Keratinocyte (primary cell): ENCODE results near the gene ADAMTS2. TPM values are rescaled to one million over a fixed set of nuclear protein-coding genes. Genes with fewer than 3 reads are reported as not detected.

Source experiments
- DNase-seq: peaks from one replicate; pipeline ENCODE4 v3.0.0-alpha.2; 2011; ENCODE audit warnings: low read depth, missing footprints, low spot score
- FAIRE-seq: peaks from 2 replicates; lab custom pipeline; 2011; peaks lifted over from hg19 to GRCh38; lab: Jason Lieb, UNC
- H2AFZ ChIP-seq: 2 replicates; pipeline ENCODE4 v1.6.0; 2012; ENCODE audit warnings: low read length, control low read depth, inconsistent platforms; ENCODE audit not compliant: control insufficient read depth
- H3K27ac ChIP-seq: 2 replicates; pipeline ENCODE4 v1.5.1; 2011; ENCODE audit warnings: low read length; ENCODE audit not compliant: control insufficient read depth, insufficient read depth
- H3K27me3 ChIP-seq: 3 replicates; pipeline ENCODE4 v1.6.0; 2011; ENCODE audit warnings: low read length; ENCODE audit not compliant: control insufficient read depth, insufficient read depth; ENCODE audit errors: extremely low read depth
- H3K36me3 ChIP-seq, 2 experiments: 2 replicates in 1 of 2; 3 replicates in 1 of 2; pipeline ENCODE4 v1.5.1; 2011; ENCODE audit warnings: low read length in 2 of 2, mild to moderate bottlenecking in 1 of 2; ENCODE audit not compliant: control insufficient read depth in 2 of 2, insufficient read depth in 2 of 2; ENCODE audit errors: extremely low read depth in 1 of 2
- H3K4me1 ChIP-seq: 3 replicates; pipeline ENCODE4 v1.5.1; 2011; ENCODE audit warnings: low read length; ENCODE audit not compliant: control insufficient read depth, insufficient read depth; ENCODE audit errors: extremely low read depth
- H3K4me2 ChIP-seq: 3 replicates; pipeline ENCODE4 v1.6.0; 2011; ENCODE audit warnings: low read depth, low read length; ENCODE audit not compliant: control insufficient read depth, insufficient read depth; ENCODE audit errors: extremely low read depth
- H3K4me3 ChIP-seq, 3 experiments: fragments of 200-600 bp in 1 of 3; sonication (generic) in 1 of 3; 2 replicates in 2 of 3; 3 replicates in 1 of 3; pipeline ENCODE4 v1.5.1; 2011 to 2016; ENCODE audit warnings: low read length in 3 of 3, mild to moderate bottlenecking in 3 of 3, control low read depth in 2 of 3, inconsistent platforms in 1 of 3, low read depth in 1 of 3, mixed read lengths in 1 of 3, mixed run types in 1 of 3, moderate library complexity in 1 of 3; ENCODE audit not compliant: control insufficient read depth in 2 of 3, insufficient read depth in 2 of 3; ENCODE audit errors: extremely low read depth in 1 of 3
- H3K79me2 ChIP-seq: 2 replicates; pipeline ENCODE4 v1.6.0; 2012; ENCODE audit warnings: low read length; ENCODE audit not compliant: control insufficient read depth, insufficient read depth
- H3K9ac ChIP-seq: 3 replicates; pipeline ENCODE4 v1.6.0; 2011; ENCODE audit warnings: low read length; ENCODE audit not compliant: control insufficient read depth, insufficient read depth; ENCODE audit errors: extremely low read depth
- H3K9me1 ChIP-seq: 3 replicates; pipeline ENCODE4 v1.6.0; 2011; ENCODE audit warnings: low read length; ENCODE audit not compliant: control insufficient read depth, insufficient read depth; ENCODE audit errors: extremely low read depth
- H3K9me3 ChIP-seq: 2 replicates; pipeline ENCODE4 v1.5.1; 2012; ENCODE audit warnings: low read depth, low read length; ENCODE audit not compliant: control insufficient read depth
- H4K20me1 ChIP-seq: 3 replicates; pipeline ENCODE4 v1.6.0; 2011; ENCODE audit warnings: low read length; ENCODE audit not compliant: control insufficient read depth, insufficient read depth; ENCODE audit errors: extremely low read depth
- EZH2 ChIP-seq: IDR thresholded peaks from one replicate; pipeline ENCODE4 v1.6.1; 2012; ENCODE audit warnings: inconsistent platforms, mild to moderate bottlenecking, low read length, moderate library complexity
- dilution Hi-C: fragments of 300-500 bp; cut with MboI; formaldehyde crosslinking; loops from one replicate; pipeline ENCODE4 v1.7.0; 2020; ENCODE audit warnings: low sequenced_read_pairs; ENCODE audit not compliant: extremely low pct_ligation_motif_present
- polyA plus RNA-seq, 5 experiments: library from polyadenylated mRNA; depleted of rRNA in 3 of 5; stranded (reverse) in 3 of 5; stranded (forward) in 1 of 5; unstranded in 1 of 5; fragments of >200 nt; gene quantifications; 1 replicate in 1 of 5; 2 replicates in 3 of 5; 3 replicates in 1 of 5; pipeline versions ENCODE4 v1.2.1 to v1.2.3, GENCODE V29; 2011 to 2012; ENCODE audit warnings: missing spikeins in 2 of 5, low read depth in 1 of 5, low replicate concordance in 1 of 5
- TF ChIP-seq, protein P1 (sequence below), 3 experiments: IDR thresholded peaks in 1 of 3; conservative IDR thresholded peaks in 1 of 3; optimal IDR thresholded peaks in 1 of 3; 2 replicates in 2 of 3; 3 replicates in 1 of 3; pipeline versions ENCODE3 to v1.5.1; 2011; ENCODE audit warnings: low read length in 3 of 3, mild to moderate bottlenecking in 3 of 3, moderate library complexity in 2 of 3, control low read depth in 1 of 3, inconsistent platforms in 1 of 3; ENCODE audit not compliant: insufficient read depth in 2 of 3; ENCODE audit errors: extremely low read depth in 1 of 3

The ADAMTS2 gene
- polyA plus RNA-seq, 1 donor (not counting 4 experiments of a cell fraction or from before 2014, with no cell fraction given), result not detected

DNA sequence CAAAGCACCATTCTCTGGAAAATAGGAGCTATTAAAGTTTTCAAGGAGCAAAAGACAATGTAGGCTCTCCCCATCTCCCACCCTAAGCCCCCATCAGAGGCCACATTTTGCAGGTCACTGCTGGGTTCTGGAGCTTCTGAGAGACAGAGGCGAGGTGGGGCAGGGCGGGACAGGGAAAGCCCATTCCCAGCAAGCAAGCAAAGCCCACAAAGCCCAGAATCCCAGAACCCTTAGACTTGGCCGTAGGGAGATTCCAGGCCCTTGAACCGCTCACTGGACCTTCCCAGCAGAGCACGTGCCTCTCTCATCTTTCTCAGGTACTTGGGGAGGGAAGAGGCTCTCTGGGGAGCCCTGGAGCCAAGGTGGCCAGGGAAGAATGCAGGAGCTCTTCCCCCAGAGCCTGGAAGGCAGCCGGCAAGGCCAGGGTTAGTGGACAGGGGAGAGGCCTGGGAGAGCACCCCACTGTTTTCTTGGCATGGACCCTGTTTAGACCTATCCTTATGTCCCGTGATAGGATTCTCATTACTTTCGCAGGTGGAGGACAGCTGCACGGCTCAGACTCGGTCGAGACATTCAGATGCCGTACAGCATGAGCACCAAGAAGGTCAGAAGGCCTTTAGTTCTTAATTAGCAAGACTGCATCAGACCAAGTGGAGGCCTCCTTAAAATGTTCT lies 232.7 kb downstream of the ADAMTS2 start:
- FAIRE-seq, result no peak
- no peaks in the 10 kb centered on the region for H3K9me1 ChIP-seq
- H3K4me3 ChIP-seq, result no peak overlapping the region
- TF ChIP-seq EZH2, result no peak
- TF ChIP-seq, protein P1, sequence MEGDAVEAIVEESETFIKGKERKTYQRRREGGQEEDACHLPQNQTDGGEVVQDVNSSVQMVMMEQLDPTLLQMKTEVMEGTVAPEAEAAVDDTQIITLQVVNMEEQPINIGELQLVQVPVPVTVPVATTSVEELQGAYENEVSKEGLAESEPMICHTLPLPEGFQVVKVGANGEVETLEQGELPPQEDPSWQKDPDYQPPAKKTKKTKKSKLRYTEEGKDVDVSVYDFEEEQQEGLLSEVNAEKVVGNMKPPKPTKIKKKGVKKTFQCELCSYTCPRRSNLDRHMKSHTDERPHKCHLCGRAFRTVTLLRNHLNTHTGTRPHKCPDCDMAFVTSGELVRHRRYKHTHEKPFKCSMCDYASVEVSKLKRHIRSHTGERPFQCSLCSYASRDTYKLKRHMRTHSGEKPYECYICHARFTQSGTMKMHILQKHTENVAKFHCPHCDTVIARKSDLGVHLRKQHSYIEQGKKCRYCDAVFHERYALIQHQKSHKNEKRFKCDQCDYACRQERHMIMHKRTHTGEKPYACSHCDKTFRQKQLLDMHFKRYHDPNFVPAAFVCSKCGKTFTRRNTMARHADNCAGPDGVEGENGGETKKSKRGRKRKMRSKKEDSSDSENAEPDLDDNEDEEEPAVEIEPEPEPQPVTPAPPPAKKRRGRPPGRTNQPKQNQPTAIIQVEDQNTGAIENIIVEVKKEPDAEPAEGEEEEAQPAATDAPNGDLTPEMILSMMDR (optimal IDR thresholded peaks at IDR 0.05 in 1 of 3, IDR thresholded peaks at IDR 0.05 in 1 of 3, conservative IDR thresholded peaks at IDR 0.05 in 1 of 3; ENCODE audit: extremely low read depth in 1 of 3, insufficient read depth in 2 of 3, low read length in 3 of 3), result no peak
- peaks cover 9% of the 10 kb centered on the region for H3K9me3 ChIP-seq
- DNase-seq, result no peak
- no peak overlapping the region for H3K27ac ChIP-seq
- no peak overlapping the region for H3K4me2 ChIP-seq
- H3K79me2 ChIP-seq, result no peaks in the 10 kb centered on the region
- no peaks in the 10 kb centered on the region for H4K20me1 ChIP-seq
- no peaks in the 10 kb centered on the region for H3K36me3 ChIP-seq
- H3K4me1 ChIP-seq, result no peaks in the 10 kb centered on the region
- dilution Hi-C loops, result no loop called here
- H2AFZ ChIP-seq, result no peak overlapping the region
- no peaks in the 10 kb centered on the region for H3K27me3 ChIP-seq
- no peak overlapping the region for H3K9ac ChIP-seq

DNA sequence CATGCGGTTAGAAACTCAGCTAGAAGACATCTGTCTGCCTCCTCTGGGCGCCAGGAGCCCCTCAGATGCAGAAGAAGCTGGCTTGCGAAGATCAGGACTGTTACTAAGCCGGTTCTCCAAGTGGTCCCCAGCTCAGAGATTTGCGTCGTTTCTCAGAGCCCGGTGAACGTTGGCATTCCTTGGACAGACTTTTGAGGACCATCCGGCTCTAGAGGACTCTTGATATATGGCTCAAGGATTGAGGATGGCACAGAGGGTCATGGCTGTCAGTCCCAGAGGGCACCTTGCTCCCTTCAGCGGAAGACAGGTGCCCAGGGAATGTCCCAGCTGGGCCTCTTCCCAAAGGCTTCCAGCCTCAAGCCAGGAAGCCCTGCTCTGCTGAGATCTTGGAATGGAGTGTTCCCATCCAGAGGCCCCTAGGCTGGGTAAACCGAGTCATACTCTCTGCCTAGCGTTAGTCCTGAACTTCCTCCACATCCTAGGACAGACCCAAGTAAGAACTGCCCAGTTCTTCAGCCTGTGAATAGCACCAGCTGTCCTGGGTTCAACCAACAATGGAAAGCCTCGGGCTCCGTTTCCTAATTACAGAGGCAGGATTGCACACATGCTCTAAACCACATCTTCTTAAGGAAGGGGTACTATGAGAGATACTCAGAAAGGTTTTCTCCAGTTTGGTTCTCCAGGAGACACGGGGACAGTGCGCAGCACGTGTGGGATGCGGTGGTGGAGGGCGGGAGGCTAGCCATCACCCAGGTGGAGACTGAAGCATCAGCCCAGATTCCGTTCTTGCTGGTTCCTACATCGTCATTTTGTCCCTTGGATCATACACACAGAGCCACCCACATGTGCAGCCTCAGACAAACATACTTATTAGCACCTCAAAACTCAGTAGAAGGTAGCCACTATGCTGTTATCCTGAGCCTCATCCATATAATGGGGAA lies 233.7 kb downstream of the ADAMTS2 start:
- H3K4me3 ChIP-seq, result no peak overlapping the region
- TF ChIP-seq, protein P1 (optimal IDR thresholded peaks at IDR 0.05 in 1 of 3, IDR thresholded peaks at IDR 0.05 in 1 of 3, conservative IDR thresholded peaks at IDR 0.05 in 1 of 3; ENCODE audit: extremely low read depth in 1 of 3, insufficient read depth in 2 of 3, low read length in 3 of 3), result no peak
- dilution Hi-C loops, result no loop called here
- H3K9ac ChIP-seq, result no peak overlapping the region
- H3K79me2 ChIP-seq, result no peaks in the 10 kb centered on the region
- DNase-seq (no peak), FAIRE-seq (no peak)
- no peaks in the 10 kb centered on the region for H3K9me1 ChIP-seq
- H3K9me3 ChIP-seq, result peaks cover 7% of the 10 kb centered on the region
- no peaks in the 10 kb centered on the region for H3K36me3 ChIP-seq
- H3K4me1 ChIP-seq, result no peaks in the 10 kb centered on the region
- H3K27me3 ChIP-seq, result no peaks in the 10 kb centered on the region
- no peak overlapping the region for H3K4me2 ChIP-seq
- H2AFZ ChIP-seq, result no peak overlapping the region
- no peak overlapping the region for H3K27ac ChIP-seq
- H4K20me1 ChIP-seq, result no peaks in the 10 kb centered on the region
